Head of caudate nucleus (tissue), 42 donors: Measurements from ENCODE around the gene MAPK4.

Source experiments
- DNase-seq, 42 donors: peaks; one replicate each; pipeline versions ENCODE4 v3.0.0 to v3.0.0-alpha.2; 2020 to 2021; ENCODE audit warnings: mixed read lengths in 7 of 42
- intact Hi-C: fragments of 100-400 bp; cut with DNase I; formaldehyde crosslinking; loops from one replicate; pipeline ENCODE4 v1.15.0; 2022

The MAPK4 gene

DNA sequence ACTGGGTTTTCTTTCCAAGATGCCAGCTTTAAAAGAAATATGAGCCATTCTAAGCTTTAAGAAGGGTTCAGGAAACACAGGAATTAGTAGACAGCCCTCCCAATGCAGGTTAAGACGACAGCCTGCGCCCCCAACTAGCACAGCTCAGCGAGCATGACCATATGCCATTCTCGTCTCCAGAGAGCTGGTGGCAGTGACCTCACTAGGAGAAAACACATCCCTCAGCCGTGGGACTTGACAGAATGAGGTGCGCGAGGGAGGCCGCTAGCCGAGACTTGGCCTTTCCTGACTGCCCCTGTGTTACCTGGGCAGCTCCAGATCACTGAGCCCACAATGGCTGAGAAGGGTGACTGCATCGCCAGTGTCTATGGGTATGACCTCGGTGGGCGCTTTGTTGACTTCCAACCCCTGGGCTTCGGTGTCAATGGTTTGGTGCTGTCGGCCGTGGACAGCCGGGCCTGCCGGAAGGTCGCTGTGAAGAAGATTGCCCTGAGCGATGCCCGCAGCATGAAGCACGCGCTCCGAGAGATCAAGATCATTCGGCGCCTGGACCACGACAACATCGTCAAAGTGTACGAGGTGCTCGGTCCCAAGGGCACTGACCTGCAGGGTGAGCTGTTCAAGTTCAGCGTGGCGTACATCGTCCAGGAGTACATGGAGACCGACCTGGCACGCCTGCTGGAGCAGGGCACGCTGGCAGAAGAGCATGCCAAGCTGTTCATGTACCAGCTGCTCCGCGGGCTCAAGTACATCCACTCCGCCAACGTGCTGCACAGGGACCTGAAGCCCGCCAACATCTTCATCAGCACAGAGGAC lies 103.9 kb downstream of the MAPK4 start:
- intact Hi-C loops, result no loop called here

GRCh38 chr18:50665015-50665414 lies 105.1 kb downstream of the MAPK4 start:
- DNase-seq, result peak in 1 of 42 donors; percentile 37
- intact Hi-C loops, result no loop called here

More for the DNA sequence above, 103.9 kb downstream of the MAPK4 start:
- peak in 9 of 42 donors; percentile 1 to 38 (median 10) for DNase-seq

GRCh38 chr18:50665519-50665918 lies 105.6 kb downstream of the MAPK4 start:
- peak in 8 of 42 donors; percentile 2 to 43 (median 10) for DNase-seq
- intact Hi-C loops, result no loop called here

GRCh38 chr18:50666536-50666935 lies 106.6 kb downstream of the MAPK4 start:
- DNase-seq, result peak in 25 of 42 donors; percentile 38 to 87 (median 60)
- intact Hi-C loops, result no loop called here

DNA sequence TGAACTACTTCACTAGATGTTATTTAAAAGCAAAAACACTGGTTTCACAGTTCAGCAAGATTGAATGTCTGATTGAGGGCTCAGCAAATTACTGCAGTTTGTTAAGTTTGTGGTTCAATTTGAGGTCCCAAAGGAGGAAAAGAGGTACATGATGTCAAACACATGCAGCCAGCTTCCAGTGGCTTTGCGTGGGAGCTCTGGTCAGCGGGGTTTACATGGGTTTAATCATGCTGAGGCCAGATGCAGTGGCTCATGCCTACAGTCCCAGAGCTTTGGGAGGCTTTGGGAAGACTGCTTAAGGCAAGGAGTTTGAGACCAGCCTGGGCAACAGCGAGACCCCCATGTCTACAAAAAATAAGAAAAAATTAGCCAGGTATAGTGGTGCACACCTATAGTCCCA lies 111.5 kb downstream of the MAPK4 start:
- intact Hi-C loops, result no loop called here
- DNase-seq, result peak in 1 of 42 donors; percentile 34

GRCh38 chr18:50674307-50674980 lies 114.6 kb downstream of the MAPK4 start:
- intact Hi-C loops, result no loop called here
- peak in 18 of 42 donors; percentile 17 to 76 (median 51) for DNase-seq

- intact Hi-C loops, result no loop called here
- peak in 2 of 42 donors; percentile 10 for DNase-seq
Observed at GRCh38 chr18:50675043-50675442, 115.2 kb downstream of the MAPK4 start.

- intact Hi-C loops, result no loop called here
- peak in 1 of 42 donors; percentile 19 for DNase-seq
Observed at GRCh38 chr18:50678651-50679050, 118.8 kb downstream of the MAPK4 start.

- DNase-seq, result peak in 1 of 42 donors; percentile 10
- intact Hi-C loops, result no loop called here
Observed at GRCh38 chr18:50679056-50679455, 119.2 kb downstream of the MAPK4 start.

GRCh38 chr18:50679656-50680055 lies 119.8 kb downstream of the MAPK4 start:
- intact Hi-C loops, result no loop called here
- peak in 2 of 42 donors; percentile 22 to 41 for DNase-seq

GRCh38 chr18:50680966-50681365 lies 121.1 kb downstream of the MAPK4 start:
- DNase-seq, result no peak
- intact Hi-C loops, result no loop called here

DNA sequence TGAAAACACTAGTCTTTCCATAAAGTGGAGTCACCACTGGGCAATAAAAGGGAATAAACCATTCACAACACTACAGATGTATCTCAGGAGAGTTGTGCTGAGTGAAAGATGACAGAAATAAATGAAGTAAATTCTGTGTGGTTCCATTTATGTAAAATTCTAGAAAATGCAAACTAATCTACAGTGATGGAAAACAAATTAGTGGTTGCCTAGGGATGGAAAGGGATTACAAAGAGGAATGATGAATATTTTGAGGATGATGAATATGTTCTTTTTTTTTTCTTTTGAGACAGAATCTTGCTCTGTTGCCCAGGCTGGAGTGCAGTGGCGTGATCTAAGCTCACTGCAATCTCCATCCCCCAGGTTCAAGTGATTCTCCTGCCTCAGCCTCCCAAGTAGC lies 123.0 kb downstream of the MAPK4 start:
- DNase-seq, result no peak
- intact Hi-C loops, result no loop called here

DNA sequence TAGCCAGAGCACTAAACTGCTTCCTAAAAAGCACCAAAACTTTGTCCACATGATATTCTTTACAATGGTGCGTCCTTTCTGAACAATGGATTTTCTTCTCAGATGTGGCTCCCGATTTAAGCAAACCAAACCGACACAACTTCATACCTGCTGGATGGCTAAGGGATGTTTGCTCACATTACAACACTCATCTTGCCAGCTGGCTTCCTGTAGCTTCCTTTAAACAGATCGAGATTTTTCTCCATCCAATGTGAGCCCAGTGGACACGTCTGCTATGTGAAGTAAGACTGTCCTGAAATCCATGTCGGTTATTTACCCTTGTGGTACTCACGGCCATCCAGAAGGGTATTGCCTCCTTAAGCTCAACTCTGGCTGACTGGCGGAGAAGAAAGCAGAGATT lies 126.5 kb downstream of the MAPK4 start:
- intact Hi-C loops, result no loop called here
- DNase-seq, result peak in 1 of 42 donors; percentile 34

- intact Hi-C loops, result no loop called here
- peak in 1 of 42 donors; percentile 5 for DNase-seq
Observed at GRCh38 chr18:50687491-50687890, 127.6 kb downstream of the MAPK4 start.

DNA sequence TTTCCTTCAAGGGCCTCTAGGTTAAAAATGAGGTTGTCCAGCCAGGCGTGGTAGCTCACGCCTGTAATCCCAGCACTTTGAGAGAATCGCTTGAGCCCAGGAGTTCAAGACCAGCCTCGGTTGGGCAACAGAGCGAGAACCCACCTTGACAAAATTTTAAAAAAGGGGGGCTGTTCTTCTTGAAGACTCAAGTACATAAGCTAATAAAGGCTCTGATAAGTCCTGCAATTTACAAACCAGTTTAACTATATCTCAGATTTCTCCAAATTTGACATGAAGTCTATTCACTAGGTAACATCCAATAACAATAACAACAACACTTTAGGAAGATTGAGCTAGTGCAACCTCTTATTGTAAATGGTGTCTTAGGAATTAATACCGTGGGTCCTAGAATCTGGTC lies 129.7 kb downstream of the MAPK4 start:
- intact Hi-C loops, result no loop called here
- DNase-seq, result no peak

GRCh38 chr18:50694147-50694546 lies 134.3 kb downstream of the MAPK4 start:
- intact Hi-C loops, result no loop called here
- DNase-seq, result peak in 1 of 42 donors; percentile 4

- peak in 38 of 42 donors; percentile 30 to 85 (median 58) for DNase-seq
- intact Hi-C loops, result no loop called here
Observed at GRCh38 chr18:50695431-50696176, 135.7 kb downstream of the MAPK4 start.

GRCh38 chr18:50696436-50696835 lies 136.5 kb downstream of the MAPK4 start:
- intact Hi-C loops, result no loop called here
- DNase-seq, result peak in 3 of 42 donors; percentile 10 to 33 (median 25)

- intact Hi-C loops, result no loop called here
- DNase-seq, result peak in 1 of 42 donors; percentile 28
Observed at GRCh38 chr18:50696929-50697328, 137.0 kb downstream of the MAPK4 start.

DNA sequence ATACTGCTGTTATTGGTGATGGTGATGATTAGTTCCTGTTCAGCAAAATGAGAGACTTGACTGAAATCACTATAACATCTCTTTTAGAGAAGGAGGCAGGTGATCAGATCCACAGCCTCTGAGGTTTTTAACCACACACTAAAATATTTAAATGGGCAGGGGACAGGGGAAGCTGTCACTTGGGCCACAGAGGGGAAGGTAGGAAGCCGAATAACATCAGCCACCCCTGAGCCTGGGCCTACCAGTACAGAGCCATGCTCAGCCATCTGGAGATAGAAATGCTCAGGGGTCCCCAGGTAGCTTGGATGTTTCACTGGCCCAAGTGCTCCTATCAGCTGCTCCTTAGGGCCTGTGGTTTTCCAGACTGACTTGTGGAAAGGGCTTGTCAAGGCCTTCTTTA lies 137.6 kb downstream of the MAPK4 start:
- intact Hi-C loops, result no loop called here
- DNase-seq, result peak in 2 of 42 donors; percentile 7 to 11
